ENCODE results near the gene SPOCK1. TPM values are rescaled to one million over a fixed set of nuclear protein-coding genes. Genes with fewer than 3 reads are reported as not detected.

Gene SPOCK1
- total and polyA plus RNA-seq, 2 of the 13 experiments (the other 11 are each of a cell fraction or from before 2014, with no cell fraction given), result 0.18 to 0.29 TPM

GRCh38 chr5:137402436-137403187, 96.5 kb downstream of the SPOCK1 start:
- Histone ChIP-seq H3K4me2 (ENCODE audit: low read depth, low read length) (no peak overlapping the region), H3K79me2 (ENCODE audit: insufficient read depth, low read length) (no peaks in the 10 kb centered on the region), H3K36me3 (replicated peaks in 1 of 2; ENCODE audit: control insufficient read depth in 1 of 2, insufficient read depth in 2 of 2, low read length in 2 of 2) (no peaks in the 10 kb centered on the region), H3K4me3 (replicated peaks in 1 of 3; ENCODE audit: insufficient read depth in 1 of 3, low read depth in 2 of 3, low read length in 3 of 3) (no peak overlapping the region), H3K27ac (ENCODE audit: extremely low read length, insufficient read depth, low read length) (no peak overlapping the region), H3K27me3 (ENCODE audit: control insufficient read depth in 1 of 2, insufficient read depth in 2 of 2, low read length in 2 of 2) (peaks cover 0 to 4% of the 10 kb centered on the region in 2 experiments; a peak in 3 of 5 replicates), H3K9me3 (ENCODE audit: low read length) (no peaks in the 10 kb centered on the region), H4K20me1 (ENCODE audit: insufficient read depth, low read length) (no peaks in the 10 kb centered on the region), H3K4me1 (ENCODE audit: insufficient read depth, low read length) (no peaks in the 10 kb centered on the region), H2AFZ (ENCODE audit: low read length) (no peak overlapping the region), H3K9ac (ENCODE audit: insufficient read depth, low read depth, low read length) (no peak overlapping the region)
- BruUV-seq (replicated peaks), result no TSS peak
- ATAC-seq (no peak), DNase-seq (ENCODE audit: low spot score) (no peak), FAIRE-seq (no peak)
- in situ Hi-C loops (cut with HindIII; ENCODE audit: extremely low pct_ligation_motif_present, low pct_unique_long_range_greater_than_20kb) (no loop called here), intact Hi-C loops (cut with micrococcal nuclease; ENCODE audit: unreplicated experiment) (no loop called here)
- ChIA-PET CTCF (ENCODE audit: low intra/inter-chr PET ratio, low total read pairs) (no interaction called here), POLR2A (no interaction called here)
- WGBS (ENCODE audit: low lambda C conversion rate), result 30% methylated on average over 5 of the region's 5 CpGs
- TF ChIP-seq DMTF1 (CRISPR knock-in tag; IDR thresholded peaks at IDR 0.05), result no peak
- no peak for TF ChIP-seq BCL3 (CRISPR knock-in tag; IDR thresholded peaks at IDR 0.05)
- TF ChIP-seq ZNF7 (CRISPR knock-in tag; IDR thresholded peaks at IDR 0.05), result no peak
- no peak for TF ChIP-seq PBX2 (CRISPR knock-in tag; IDR thresholded peaks at IDR 0.05)
- TF ChIP-seq JUNB (CRISPR knock-in tag; IDR thresholded peaks at IDR 0.05; ENCODE audit: borderline replicate concordance), result no peak
- no peak for TF ChIP-seq FOXA1 (IDR thresholded peaks at IDR 0.05)
- no peak for TF ChIP-seq FOXA1 (CRISPR knock-in tag; IDR thresholded peaks at IDR 0.05)
- no peak for TF ChIP-seq ISL2 (CRISPR knock-in tag; IDR thresholded peaks at IDR 0.05)
- no peak for TF ChIP-seq ZC3H4 (CRISPR knock-in tag; IDR thresholded peaks at IDR 0.05; ENCODE audit: borderline replicate concordance)
- no peak for TF ChIP-seq ZBTB38 (CRISPR knock-in tag; IDR thresholded peaks at IDR 0.05)
- no peak for TF ChIP-seq USF2 (IDR thresholded peaks at IDR 0.05; ENCODE audit: low read depth, low read length)
- TF ChIP-seq USF2 (CRISPR knock-in tag; IDR thresholded peaks at IDR 0.05; ENCODE audit: borderline replicate concordance), result no peak
- TF ChIP-seq ZBTB33 (CRISPR knock-in tag; IDR thresholded peaks at IDR 0.05), result no peak
- no peak for TF ChIP-seq RFXAP (CRISPR knock-in tag; IDR thresholded peaks at IDR 0.05; ENCODE audit: borderline replicate concordance)
- TF ChIP-seq CEBPG (CRISPR knock-in tag; IDR thresholded peaks at IDR 0.05), result no peak
- TF ChIP-seq ZNF460 (CRISPR knock-in tag; IDR thresholded peaks at IDR 0.05; ENCODE audit: borderline replicate concordance), result no peak
- TF ChIP-seq TAF1 (CRISPR knock-in tag; IDR thresholded peaks at IDR 0.05), result no peak
